ENCODE data around the gene TSFM.

The TSFM gene

DNA sequence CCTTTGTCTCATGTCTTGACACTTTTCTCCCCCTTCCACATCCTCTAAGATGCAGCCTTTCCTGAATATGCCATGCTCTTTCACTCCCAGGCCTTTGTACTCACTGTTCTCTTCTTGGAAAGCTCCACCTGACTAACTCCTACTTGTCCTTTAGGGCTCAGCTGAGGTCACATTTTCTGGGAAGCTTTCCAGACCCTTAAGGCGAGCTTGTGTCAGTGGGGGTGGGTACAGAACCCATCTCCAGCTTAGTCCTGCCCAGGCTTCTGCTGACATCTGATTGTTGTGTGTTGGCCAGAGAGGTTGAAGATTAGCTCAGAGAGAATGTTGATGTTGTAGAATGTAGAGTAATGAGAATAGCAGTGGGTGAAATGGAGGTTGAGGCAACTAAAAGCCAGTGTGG, 2.9 kb upstream of the TSFM start:
- no peak for DNase-seq

DNA sequence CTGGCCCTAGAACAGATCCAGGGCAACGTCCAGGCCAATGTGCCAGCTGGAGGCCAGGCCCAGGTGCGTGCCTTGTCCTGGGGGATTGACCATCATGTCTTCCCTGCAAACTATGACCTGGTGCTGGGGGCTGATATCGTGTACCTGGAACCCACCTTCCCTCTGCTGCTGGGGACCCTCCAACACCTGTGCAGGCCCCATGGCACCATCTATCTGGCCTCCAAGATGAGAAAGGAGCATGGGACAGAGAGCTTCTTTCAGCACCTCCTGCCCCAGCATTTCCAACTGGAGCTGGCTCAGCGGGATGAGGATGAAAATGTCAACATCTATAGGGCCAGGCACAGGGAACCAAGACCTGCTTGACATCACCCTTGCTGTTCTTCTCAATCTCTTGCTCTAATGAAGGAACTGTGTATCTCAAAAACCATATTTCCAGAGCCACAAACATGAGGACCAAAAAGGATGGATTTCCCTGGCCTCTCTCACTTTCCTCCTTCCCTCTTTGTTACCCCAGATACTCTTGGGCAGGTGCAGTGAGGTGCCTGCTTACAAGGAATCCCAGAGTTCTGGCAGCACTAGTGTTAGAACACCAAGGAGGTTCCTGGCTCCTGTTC, 2.2 kb upstream of the TSFM start:
- no peak for DNase-seq

DNA sequence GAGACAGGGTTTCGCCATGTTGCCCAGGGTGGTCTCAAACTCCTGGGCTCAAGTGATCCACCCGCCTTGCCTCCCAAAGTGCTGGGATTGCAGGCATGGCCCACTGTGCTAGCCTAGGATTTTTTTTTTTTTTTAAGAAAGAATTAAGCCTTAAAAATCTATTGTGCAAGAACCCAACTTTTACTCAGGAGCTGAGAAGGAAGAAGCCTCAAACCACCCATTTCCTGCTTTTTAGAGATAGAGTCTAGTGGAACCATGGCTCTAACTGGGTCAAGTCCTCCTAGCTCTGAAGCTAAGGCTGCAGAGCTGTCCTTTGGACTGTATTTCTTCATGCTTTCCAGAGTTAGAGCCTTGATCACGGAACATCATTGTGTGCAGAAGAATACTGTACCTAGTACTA, 1.3 kb upstream of the TSFM start:
- DNase-seq = no peak

DNA sequence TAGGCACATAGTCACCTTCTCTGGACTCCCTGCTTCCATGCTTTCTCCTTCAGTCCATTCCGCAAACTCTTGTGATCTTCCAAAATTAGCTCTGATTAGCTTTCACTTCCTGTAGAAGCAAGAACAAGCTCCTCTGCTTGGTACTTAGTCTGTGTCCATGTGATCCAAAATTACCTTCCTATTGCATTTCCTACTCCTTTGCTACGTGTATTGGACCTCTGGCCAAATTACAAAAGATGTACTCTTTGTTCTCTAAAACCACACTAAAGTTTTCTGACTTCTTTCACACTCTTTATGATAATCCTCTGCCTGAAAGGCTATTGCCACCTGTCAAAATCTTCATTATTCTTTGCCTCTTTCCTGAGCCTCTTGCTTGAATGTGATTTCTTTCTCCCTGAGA, 786 bp upstream of the TSFM start:
- no peak for DNase-seq

DNA sequence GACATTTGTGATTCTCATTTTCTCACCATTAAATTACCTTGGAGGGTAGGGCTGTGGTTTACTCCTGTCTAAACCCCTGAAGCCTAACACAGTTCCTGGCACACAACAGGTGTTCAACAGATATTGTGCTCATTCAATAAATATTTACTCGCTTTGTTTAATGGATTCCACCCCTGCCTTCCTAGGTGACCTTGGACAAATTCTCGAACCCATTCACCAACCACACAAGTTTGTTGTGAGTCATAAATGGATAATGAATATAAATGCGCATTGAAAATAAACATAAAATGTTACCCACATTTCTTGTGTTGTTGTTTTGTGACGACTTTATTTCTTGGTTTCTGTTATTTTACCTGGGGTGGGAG, 362 bp upstream of the TSFM start:
- DNase-seq = no peak

DNA sequence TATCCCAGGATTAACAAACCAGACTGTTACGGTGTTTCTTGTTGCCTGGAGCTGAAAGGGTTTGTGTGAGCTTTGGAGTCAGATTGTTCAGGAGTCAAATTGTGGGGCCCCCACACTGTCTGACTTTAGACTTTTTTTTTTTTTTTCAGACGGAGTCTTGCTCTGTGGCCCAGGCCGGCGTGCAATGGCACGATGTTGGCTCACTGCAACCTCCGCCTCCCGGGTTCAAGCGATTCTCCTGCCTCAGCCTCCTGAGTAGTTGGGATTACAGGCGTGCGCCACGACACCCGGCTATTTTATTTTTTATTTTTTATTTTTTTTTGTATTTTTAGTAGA, 847 bp downstream of the TSFM start:
- no peak for DNase-seq

DNA sequence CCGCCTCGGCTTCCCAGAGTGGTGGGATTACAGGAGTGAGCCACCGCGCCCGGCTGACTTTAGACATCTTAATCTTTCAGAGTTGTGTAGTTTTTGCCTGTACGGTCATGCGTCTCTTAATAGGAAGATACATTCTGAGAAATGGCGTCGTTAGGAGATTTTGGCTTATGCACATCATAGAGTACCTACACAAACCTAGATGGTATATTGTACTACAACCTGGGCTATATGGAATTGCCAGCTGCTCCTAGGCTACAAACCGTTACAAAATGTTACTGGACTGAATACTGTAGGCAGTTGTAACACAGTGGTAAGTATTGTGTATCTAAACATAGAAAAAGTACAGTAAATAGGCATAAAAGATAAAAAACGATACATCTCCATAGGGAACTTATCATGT, 1.3 kb downstream of the TSFM start:
- DNase-seq = no peak

DNA sequence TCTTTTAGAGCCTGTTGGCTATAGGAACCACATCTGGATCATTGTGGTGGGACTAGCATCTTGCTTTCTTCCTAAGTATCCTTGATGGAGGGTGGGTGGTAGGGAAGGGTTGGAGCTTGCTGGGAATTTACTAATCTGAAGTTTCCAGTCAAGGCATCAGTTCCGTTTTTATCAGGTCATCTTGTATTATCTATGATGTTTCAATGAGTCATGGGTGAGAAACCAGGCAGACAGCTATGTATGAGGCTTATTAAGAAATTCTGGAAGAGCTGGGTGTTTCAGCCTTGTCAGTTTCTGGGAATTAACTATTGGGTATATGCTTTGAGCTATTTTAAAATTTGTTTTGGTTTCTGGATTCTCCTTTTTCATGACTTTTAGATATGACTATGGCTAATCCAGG, 11.3 kb downstream of the TSFM start:
- DNase-seq = no peak

DNA sequence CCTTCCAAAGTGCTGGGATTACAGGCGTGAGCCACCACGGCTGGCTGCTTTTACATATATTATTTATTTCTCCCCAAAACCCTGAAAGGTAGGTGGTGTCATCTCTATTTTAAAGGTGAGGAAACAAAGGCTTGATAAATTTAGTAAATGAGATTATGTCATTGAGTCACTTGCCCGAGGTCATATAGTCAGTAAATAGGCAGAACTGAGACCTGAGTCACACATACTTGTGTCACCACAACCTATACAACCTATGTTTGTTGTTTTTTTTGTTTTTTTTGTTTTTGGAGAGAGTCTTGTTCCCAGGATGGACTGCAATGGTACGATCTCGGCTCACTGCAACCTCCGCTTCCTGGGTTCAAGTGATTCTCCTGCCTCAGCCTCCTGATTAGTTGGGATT, 12.8 kb downstream of the TSFM start:
- DNase-seq = no peak

DNA sequence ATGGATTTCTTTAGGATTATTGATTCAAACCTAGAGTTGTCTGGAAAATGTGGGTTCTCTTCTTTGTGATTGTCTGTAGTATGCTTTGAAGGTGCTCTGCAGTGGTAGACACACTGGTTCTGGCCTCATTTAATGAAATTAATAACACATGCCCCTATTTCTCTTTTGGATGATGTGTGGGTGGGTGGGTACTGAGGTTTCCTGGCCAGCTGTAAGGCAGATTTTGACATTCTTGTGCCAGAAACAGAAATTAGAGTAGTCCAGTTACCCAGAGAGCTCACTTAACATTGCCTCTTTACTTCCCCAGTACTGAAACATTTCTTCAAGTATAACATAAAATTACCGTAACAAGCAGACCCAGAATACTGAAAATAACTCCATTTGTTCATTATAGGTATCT, 14.4 kb downstream of the TSFM start:
- DNase-seq = no peak

DNA sequence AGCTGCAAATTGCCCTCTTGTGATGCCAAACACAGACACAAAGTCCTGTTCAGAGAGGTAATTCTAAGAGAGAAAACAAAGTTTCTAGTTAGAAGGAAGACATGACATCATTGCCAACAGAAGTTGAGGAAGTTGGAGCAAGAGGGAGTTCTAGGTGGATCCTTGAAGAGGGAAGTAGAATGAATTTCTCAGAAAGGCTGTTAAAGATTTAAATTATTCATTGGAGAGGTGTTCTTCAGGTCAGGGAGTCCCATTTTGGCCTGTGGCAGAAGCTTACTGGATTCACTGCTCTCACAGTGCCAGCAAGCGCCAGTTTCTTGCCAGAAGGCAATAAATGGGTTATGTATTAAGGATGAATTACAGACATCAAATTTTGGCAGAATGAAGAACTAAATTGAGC, 15.3 kb downstream of the TSFM start:
- DNase-seq = no peak

DNA sequence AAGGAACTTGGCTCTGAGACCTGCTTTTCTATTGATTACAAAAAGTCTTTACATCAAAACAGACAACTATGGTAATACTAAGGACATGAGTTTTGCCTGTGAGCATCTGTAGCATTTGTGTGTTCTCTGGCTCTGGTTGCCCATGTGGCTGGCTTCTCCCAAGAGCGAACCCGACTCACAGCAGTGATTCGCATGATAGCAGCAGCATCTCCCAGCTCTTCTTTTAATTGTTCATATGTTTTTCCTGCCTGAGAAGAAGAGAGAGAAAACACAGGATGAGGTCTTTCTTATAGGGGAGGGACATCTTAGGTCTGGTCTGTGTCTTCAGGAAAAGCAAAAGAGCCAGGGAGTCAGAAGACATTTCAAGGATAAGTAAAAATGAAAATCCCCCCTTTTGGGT, 18.4 kb downstream of the TSFM start:
- DNase-seq = no peak

DNA sequence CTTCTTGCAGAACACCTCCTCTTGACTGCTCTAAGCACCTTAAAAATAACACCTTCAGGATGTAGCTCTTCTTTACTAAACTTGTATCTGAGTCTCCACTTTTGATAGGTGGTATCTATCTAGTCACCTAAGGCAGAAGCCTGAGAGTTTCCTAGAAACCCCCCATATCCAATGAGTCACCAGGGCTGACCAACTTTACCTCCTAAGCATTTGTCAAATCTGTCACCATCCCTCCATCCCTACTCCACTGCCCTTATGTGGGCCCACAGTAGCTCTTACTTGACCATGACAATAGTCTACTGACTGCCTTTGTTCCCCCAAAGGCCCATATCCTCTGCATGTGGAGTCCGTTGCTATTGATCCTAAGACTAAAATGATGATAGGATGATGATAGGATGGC, 20.0 kb downstream of the TSFM start:
- DNase-seq = no peak

DNA sequence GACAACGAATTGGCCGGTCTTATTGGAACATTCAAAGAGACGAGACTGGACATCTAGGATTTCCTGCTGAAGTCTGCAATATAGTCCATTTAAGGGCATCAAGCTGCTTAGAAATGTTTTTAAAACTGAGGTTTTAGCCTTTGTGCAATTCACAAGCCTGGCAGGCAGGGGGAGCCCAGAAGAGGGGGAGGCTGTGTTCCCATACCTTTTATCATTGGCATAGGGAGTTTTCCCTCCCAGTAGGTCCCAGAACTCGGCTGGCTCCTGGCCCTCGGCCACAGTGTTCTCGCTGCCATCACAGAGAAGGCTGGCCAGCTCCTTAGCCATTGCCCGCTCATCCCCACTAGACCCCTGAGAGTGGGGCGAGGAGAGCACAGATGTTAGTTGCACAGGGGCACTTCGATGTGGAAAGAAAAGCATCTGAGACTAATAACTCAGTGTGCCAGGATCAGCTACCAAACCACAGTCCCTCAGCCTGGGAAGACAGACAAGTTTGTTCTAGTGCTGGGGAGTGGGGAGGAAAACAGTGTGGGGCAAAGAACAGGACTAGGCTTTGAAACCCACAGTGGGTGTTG, 20.8 kb downstream of the TSFM start:
- DNase-seq = peak in 12 of 56 donors; percentile 4 to 34 (median 24)

DNA sequence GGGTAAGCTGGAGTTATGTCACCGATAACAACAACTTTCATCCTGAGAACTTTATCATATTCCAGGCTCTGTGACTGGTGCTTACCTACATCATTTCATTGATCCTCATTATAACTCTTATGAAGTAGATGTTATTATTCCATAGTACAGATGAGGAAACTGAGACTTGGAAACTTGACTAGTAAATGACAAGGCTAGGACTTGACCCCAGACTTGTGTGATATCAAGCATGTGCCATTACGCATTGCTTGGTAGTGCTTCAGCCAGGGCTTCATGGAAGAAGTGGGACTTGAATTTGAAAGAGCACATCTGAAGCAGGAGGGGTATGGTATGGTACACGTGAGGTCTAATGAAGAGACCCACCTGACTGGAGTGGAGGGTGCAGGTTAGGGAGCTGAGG, 24.1 kb downstream of the TSFM start:
- no peak for DNase-seq

DNA sequence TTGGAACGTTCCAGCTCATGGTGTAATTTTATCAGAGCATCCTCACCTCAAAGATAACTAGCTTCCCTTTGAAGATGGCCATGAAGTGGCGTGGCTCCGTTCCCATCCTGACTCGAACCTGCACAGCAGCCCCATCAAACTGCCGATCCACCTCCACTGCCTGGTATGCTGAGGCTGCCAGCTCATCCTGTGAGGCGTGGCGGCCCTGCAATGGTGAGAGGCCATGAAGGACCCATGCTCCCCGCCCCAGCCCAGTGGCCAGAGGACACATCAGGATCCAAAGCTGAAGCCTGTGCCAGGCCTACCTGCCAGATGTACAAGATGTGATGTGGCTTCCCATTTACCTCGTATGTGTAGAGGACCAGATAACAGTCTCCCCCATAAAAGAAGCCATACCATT, 24.7 kb downstream of the TSFM start:
- DNase-seq = no peak

DNA sequence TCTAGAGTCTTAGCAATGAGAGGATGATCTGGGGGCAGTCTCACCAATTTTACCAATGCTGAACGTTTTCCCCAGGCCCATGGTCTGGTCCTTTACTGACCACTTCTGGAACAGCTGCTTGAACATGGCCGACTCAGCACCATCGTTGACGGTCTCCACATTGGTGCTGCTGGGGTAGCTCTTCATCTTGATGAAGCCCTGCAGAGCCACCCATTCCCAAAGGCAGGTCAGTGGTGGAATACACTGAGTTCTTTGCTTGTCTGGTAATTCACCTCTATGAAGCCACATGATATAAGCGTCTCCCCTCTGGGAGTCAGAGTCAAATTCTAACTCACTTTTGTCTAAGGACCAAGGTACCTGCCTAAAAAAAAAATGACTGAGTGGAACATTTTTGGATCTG, 25.8 kb downstream of the TSFM start:
- DNase-seq = no peak

DNA sequence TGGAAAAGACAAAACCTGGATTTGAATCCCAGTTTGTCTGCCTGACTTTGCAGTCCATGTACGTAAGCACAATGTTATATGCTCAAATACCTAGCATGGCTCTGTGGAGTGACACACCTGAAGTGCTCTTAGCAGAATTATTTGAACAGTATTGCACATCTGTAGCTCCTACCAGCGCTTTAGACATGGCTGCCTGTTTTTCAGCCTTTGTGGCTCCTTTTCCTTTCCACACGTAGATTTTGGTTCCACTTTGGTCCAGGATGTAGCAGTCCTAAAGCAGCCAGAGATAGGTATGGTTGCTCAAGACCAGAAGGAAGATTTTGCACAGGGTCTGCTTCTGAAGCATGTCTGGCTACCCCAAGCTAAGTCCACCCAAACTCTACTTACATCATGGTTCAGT, 26.8 kb downstream of the TSFM start:
- no peak for DNase-seq

DNA sequence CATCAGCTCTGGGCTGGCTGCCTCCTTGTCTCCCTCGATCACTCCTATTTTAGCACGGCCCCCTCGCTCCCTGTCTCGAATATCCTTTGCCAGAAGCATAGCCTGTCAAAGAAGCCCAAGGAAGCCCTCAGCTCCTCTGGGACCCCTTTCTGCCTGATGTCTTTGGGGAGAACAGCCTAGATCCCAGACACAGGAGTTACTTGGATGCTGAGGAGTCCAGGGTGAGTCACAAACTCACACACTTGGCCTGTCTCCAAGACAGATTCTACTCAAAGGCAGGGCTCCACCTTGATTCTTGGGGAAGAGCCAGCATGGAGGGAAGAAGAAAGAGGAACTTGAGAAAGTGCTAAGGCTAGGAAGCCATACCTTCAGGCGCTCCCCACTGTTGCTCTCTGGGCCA, 27.9 kb downstream of the TSFM start:
- no peak for DNase-seq

DNA sequence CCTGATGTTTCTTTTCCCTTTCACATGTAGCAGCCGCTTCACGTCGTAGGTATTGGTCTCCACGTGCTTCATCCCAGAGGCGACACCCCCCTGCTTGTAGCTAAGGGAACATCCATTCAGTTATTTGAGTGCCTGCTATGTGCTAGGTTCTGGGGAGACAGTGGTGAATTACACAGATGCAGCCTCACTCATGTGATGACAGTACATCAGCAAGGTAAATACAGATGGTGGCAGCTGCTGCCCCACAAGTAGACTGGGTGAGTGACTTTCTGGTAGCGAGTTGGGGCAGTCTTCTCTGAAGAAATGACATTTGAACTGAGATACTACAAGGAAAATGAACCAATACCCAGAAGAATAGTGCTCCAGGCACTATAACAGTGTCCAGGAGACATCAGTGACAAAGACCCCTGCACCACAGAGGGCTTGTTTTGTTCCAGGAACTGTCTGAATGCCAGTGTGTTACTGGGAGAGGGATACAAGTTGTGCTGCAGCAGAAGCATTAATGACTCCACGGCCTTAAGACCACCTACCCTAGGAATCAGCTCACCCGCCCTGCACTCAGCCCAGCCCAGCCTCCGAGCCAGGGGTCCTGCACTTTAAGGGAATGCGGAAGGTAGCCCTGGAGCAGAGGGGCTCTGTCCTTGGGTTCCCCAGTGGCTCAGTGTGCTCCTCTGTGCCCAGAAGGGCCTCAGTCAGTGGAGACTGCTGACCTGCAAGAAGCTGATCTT, 28.6 kb downstream of the TSFM start:
- no peak for DNase-seq

DNA sequence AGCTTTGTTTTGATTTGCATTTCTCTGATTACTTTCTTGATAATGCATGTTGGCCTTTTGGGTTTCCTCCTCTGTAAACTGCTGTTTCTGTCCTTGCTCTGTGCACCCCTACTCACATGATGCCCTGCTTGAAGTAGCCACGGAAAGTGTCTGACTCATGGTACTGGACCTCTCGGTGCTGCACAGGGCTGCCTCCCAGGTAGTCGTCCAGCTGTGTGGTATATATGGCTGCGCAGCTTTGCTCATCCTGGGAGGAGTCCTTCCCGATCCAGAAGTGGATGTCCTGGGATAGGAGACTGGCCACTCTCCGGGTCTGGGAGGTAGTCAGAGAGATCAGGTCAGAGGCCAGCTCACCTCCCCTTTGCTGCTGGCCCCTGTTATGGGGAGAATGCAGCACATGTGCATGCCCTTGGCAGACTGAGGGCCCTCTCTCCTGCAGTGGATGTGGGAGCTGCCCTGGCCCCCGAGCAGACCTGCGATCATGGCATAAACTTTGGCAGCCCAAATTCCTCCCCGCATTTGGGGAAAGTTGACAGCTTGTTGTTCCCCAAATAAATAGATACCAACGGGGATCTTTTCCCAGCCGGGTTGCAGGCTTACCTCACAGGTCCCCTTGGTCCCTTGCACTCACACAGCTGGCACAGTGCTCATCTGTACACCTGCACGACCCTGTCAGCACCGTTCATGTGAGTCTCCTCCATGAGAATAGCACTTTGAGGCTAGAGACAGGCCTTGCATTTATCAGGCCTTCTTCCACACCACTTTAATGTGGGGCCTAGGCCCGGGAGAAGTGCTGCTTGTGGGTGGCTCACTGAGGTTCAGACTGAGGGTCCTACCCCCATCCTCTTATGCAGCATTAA, 30.8 kb downstream of the TSFM start:
- no peak for DNase-seq

DNA sequence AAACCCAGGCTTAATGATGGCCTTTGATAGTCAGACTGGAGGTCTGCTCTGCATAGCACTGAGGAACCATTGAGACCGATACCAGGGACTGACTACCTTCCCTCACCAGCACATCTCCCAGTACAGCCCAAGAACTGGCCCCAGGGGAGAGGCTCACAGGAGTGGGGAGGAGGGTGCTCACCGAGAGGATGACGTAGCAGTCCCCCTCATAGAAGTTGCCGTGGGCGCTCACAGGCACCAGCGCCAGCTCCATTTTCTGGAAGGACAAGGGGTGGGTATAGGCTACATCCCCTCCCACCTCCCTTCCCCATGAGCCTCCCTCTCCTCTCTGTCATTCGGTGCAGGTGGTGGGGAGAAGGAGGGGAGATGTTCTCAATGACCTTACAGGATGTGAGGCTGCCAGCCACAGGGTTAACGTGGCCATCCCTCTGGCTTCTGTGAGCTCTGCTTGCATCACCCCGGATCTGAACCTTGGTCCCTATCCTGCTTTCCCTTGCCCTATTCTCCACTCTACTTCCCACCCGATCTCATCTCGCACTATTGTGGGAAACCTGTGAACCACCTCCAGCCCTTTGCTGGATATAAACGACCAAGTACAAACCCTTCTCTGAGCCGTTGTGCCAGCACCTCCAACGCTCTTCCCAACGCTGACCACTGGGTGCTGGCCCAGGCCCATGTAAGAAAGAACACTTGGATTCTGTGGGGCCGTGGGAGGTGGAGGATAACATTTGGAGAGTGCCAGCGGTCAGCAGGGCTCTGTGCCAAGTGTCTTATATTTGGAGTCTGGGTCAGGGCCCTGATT, 31.6 kb downstream of the TSFM start:
- no peak for DNase-seq
